Vagina (tissue), 2 donors: ENCODE results near the gene CDK5R2. TPM values are rescaled to one million over a fixed set of nuclear protein-coding genes. Genes with fewer than 3 reads are reported as not detected.

Source experiments
- DNase-seq, 2 donors: peaks; one replicate each; pipeline ENCODE4 v3.0.0-alpha.2; 2017; ENCODE audit errors: extremely low spot score in 2 of 2
- H3K27ac ChIP-seq: fragments of 200-600 bp; sonication (generic); one replicate; pipeline ENCODE4 v1.5.1; 2019
- H3K27me3 ChIP-seq: fragments of 200-600 bp; sonication (generic); one replicate; pipeline ENCODE4 v1.5.1; 2019
- H3K36me3 ChIP-seq, 2 donors: fragments of 200-600 bp; sonication (generic); one replicate each; pipeline ENCODE4 v1.5.1; 2017 to 2019
- H3K4me1 ChIP-seq: fragments of 200-600 bp; sonication (generic); one replicate; pipeline ENCODE4 v1.5.1; 2019
- H3K4me3 ChIP-seq, 2 donors: fragments of 200-600 bp; sonication (generic); 1 replicate in 1 of 2; 2 replicates in 1 of 2; pipeline ENCODE4 v1.5.1; 2016 to 2019
- H3K9me3 ChIP-seq: fragments of 200-600 bp; sonication (generic); one replicate; pipeline ENCODE4 v1.5.1; 2019
- CTCF ChIP-seq, 3 experiments: fragments of 450-650 bp in 2 of 3; fragments of 200-600 bp in 1 of 3; sonication (generic) in 1 of 3; IDR thresholded peaks; one replicate each; pipeline ENCODE4 v1.5.1; 2017 to 2019; ENCODE audit warnings: antibody characterized with exemption in 3 of 3, mild to moderate bottlenecking in 2 of 3, moderate library complexity in 2 of 3
- POLR2A ChIP-seq, 2 donors: fragments of 450-650 bp; IDR thresholded peaks; one replicate each; pipeline ENCODE4 v1.6.1; 2017; ENCODE audit warnings: antibody characterized with exemption in 2 of 2, mild to moderate bottlenecking in 2 of 2, moderate library complexity in 2 of 2
- POLR2AphosphoS5 ChIP-seq, 2 donors: sonication (generic); formaldehyde crosslinking; IDR thresholded peaks; one replicate each; pipeline ENCODE4 v1.9.0; 2017; ENCODE audit warnings: antibody characterized with exemption in 2 of 2, mild to moderate bottlenecking in 2 of 2, low read depth in 1 of 2; ENCODE audit not compliant: insufficient read depth in 1 of 2
- intact Hi-C: fragments of 100-400 bp; cut with DNase I; formaldehyde crosslinking; loops from one replicate; pipeline ENCODE4 v1.15.1; 2023
- total RNA-seq: library from RNA; depleted of rRNA; stranded (reverse); fragments of >200 nt; gene quantifications from one replicate; pipeline ENCODE4 v1.2.3, GENCODE V29; 2016

The CDK5R2 gene
- total RNA-seq, 1 donor from 2014 or later, result 0.49 TPM

GRCh38 chr2:218975060-218975777 lies 15.8 kb downstream of the CDK5R2 start:
- H3K27ac ChIP-seq, result no peak overlapping the region
- intact Hi-C loops, result no loop called here
- H3K36me3 ChIP-seq, result no peaks in the 10 kb centered on the region
- no peaks in the 10 kb centered on the region for H3K9me3 ChIP-seq
- H3K27me3 ChIP-seq, result peaks cover 4% of the 10 kb centered on the region
- TF ChIP-seq POLR2A (IDR thresholded peaks at IDR 0.05), result no peak
- TF ChIP-seq CTCF (IDR thresholded peaks at IDR 0.05), result no peak
- no peak for TF ChIP-seq POLR2AphosphoS5 (IDR thresholded peaks at IDR 0.05; ENCODE audit: insufficient read depth in 1 of 2, low read depth in 1 of 2)
- peaks cover 6% of the 10 kb centered on the region for H3K4me1 ChIP-seq
- no peak overlapping the region for H3K4me3 ChIP-seq
- no peak for DNase-seq

- intact Hi-C loops, result loop anchor here (10.0 kb wide), 1 partner anchor 175 kb away; no protein-coding TSS in a partner anchor
- H3K9me3 ChIP-seq, result no peaks in the 10 kb centered on the region
- H3K4me1 ChIP-seq, result peaks cover 40% of the 10 kb centered on the region
- TF ChIP-seq CTCF (IDR thresholded peaks at IDR 0.05) (peak; percentile 53 to 81 (median 60)), POLR2AphosphoS5 (IDR thresholded peaks at IDR 0.05; ENCODE audit: insufficient read depth in 1 of 2, low read depth in 1 of 2) (no peak)
- no peaks in the 10 kb centered on the region for H3K36me3 ChIP-seq
- H3K4me3 ChIP-seq, result no peak overlapping the region
- H3K27ac ChIP-seq, result no peak overlapping the region
- peaks cover 27% of the 10 kb centered on the region for H3K27me3 ChIP-seq
- DNase-seq, result no peak
Measured at GRCh38 chr2:218979846-218980734, 20.6 kb downstream of the CDK5R2 start.

- intact Hi-C loops, result loop anchor here (10.0 kb wide), 1 partner anchor 174 kb away; no protein-coding TSS in a partner anchor
- Histone ChIP-seq H3K4me1 (peaks cover 45% of the 10 kb centered on the region), H3K36me3 (no peaks in the 10 kb centered on the region), H3K27ac (no peak overlapping the region), H3K27me3 (peaks cover 27% of the 10 kb centered on the region), H3K9me3 (no peaks in the 10 kb centered on the region), H3K4me3 (peak overlapping the region in 1 of 2 donors; percentile 4)
- TF ChIP-seq POLR2AphosphoS5 (IDR thresholded peaks at IDR 0.05; ENCODE audit: insufficient read depth in 1 of 2, low read depth in 1 of 2) (no peak), POLR2A (IDR thresholded peaks at IDR 0.05) (no peak), CTCF (IDR thresholded peaks at IDR 0.05) (no peak)
- DNase-seq, result no peak
Measured at GRCh38 chr2:218980735-218981389, 21.4 kb downstream of the CDK5R2 start.

- no peak for DNase-seq
- intact Hi-C loops, result loop anchor here (10.0 kb wide), 1 partner anchor 173 kb away; no protein-coding TSS in a partner anchor
- Histone ChIP-seq H3K27me3 (peaks cover 27% of the 10 kb centered on the region), H3K9me3 (no peaks in the 10 kb centered on the region), H3K27ac (no peak overlapping the region), H3K36me3 (no peaks in the 10 kb centered on the region), H3K4me1 (peaks cover 45% of the 10 kb centered on the region), H3K4me3 (peak overlapping the region; percentile 16 to 17)
- TF ChIP-seq POLR2AphosphoS5 (IDR thresholded peaks at IDR 0.05; ENCODE audit: insufficient read depth in 1 of 2, low read depth in 1 of 2) (no peak), POLR2A (IDR thresholded peaks at IDR 0.05) (no peak), CTCF (IDR thresholded peaks at IDR 0.05) (no peak)
Measured at GRCh38 chr2:218981390-218981880, 22.0 kb downstream of the CDK5R2 start.
